ENCODE data around the gene PLA2G12A. TPM values are rescaled to one million over a fixed set of nuclear protein-coding genes. Genes with fewer than 3 reads are reported as not detected.

Gene PLA2G12A
- total and polyA plus RNA-seq, 2 donors from 2014 or later = 42.0 to 54.0 TPM

- no peaks in the 10 kb centered on the region for H3K27me3 ChIP-seq (ENCODE audit: control insufficient read depth, insufficient read depth, low read length)
- peaks cover 0 to 4% (median 0%) of the 10 kb centered on the region in 3 donors for H3K4me1 ChIP-seq (ENCODE audit: control insufficient read depth in 2 of 3, insufficient read depth in 2 of 3, low read depth in 1 of 3, low read length in 3 of 3)
- peak overlapping the region; percentile 57 to 97 (median 89) for H3K9ac ChIP-seq (ENCODE audit: low read length in 3 of 3)
- H3K36me3 ChIP-seq (ENCODE audit: control insufficient read depth in 2 of 3, insufficient read depth in 3 of 3, low read length in 3 of 3) = no peaks in the 10 kb centered on the region
- no peaks in the 10 kb centered on the region for H3K9me3 ChIP-seq (ENCODE audit: control insufficient read depth in 2 of 3, insufficient read depth in 1 of 3, low read length in 3 of 3)
- H3K27ac ChIP-seq (ENCODE audit: low read depth in 2 of 2, low read length in 2 of 2) = peak overlapping the region; percentile 82 to 85
- H3K4me3 ChIP-seq (ENCODE audit: low read length in 3 of 3) = peak overlapping the region; percentile 81 to 96 (median 90)
- no peak for FAIRE-seq
- intact Hi-C loops (cut with DNase I) = no loop called here
- DNase-seq = peak in 2 of 5 donors; percentile 32 to 38
- TF ChIP-seq, protein P1, sequence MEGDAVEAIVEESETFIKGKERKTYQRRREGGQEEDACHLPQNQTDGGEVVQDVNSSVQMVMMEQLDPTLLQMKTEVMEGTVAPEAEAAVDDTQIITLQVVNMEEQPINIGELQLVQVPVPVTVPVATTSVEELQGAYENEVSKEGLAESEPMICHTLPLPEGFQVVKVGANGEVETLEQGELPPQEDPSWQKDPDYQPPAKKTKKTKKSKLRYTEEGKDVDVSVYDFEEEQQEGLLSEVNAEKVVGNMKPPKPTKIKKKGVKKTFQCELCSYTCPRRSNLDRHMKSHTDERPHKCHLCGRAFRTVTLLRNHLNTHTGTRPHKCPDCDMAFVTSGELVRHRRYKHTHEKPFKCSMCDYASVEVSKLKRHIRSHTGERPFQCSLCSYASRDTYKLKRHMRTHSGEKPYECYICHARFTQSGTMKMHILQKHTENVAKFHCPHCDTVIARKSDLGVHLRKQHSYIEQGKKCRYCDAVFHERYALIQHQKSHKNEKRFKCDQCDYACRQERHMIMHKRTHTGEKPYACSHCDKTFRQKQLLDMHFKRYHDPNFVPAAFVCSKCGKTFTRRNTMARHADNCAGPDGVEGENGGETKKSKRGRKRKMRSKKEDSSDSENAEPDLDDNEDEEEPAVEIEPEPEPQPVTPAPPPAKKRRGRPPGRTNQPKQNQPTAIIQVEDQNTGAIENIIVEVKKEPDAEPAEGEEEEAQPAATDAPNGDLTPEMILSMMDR (IDR thresholded peaks at IDR 0.05; ENCODE audit: borderline replicate concordance, extremely low read depth, insufficient read depth) = no peak
These were observed 1.0 kb upstream of the PLA2G12A start for GRCh38 chr4:109730619-109731545.

DNA sequence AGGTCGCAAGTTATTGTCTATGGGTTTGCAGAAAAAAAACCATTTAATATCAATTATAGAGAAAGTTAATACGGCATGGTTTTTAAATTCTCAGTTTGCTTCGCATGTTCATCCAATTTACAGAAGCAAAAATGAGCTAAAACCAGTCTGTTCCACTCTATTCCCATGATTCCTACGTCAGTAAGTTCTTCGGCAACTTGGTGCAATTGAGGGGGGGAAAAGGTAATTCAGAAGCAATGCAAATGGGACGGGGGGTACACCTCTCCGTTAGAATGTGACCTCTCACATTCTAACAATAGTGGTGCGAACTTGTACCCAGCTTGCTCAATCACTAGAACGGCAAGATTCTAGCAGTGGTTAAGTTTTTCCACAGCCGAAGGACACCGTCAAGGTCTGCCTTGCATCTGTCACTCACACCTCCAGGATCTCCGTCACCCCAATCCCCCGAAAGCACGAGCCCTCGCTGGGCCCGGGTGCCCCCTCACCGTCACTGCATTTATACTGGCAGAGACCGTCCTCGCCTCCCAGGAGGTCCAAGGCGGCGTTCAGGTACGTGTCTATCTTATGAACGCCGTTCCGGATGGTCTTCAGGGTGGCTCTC is 653 bp downstream of the PLA2G12A start:
- Histone ChIP-seq H3K9ac (ENCODE audit: low read length in 3 of 3) (peak overlapping the region; percentile 50 to 86 (median 78)), H3K27me3 (ENCODE audit: control insufficient read depth, insufficient read depth, low read length) (no peaks in the 10 kb centered on the region), H3K27ac (ENCODE audit: low read depth in 2 of 2, low read length in 2 of 2) (peak overlapping the region; percentile 87 to 89), H3K9me3 (ENCODE audit: control insufficient read depth in 2 of 3, insufficient read depth in 1 of 3, low read length in 3 of 3) (no peaks in the 10 kb centered on the region), H3K4me1 (ENCODE audit: control insufficient read depth in 2 of 3, insufficient read depth in 2 of 3, low read depth in 1 of 3, low read length in 3 of 3) (peaks cover 0 to 4% (median 0%) of the 10 kb centered on the region in 3 donors), H3K36me3 (ENCODE audit: control insufficient read depth in 2 of 3, insufficient read depth in 3 of 3, low read length in 3 of 3) (no peaks in the 10 kb centered on the region), H3K4me3 (ENCODE audit: low read length in 3 of 3) (peak overlapping the region; percentile 89 to 94 (median 90))
- FAIRE-seq (no peak), DNase-seq (peak in 2 of 5 donors; percentile 39 to 55)
- TF ChIP-seq, protein P1 (IDR thresholded peaks at IDR 0.05; ENCODE audit: borderline replicate concordance, extremely low read depth, insufficient read depth) = no peak
- intact Hi-C loops (cut with DNase I) = no loop called here

GRCh38 chr4:109728385-109728784 is 1.5 kb downstream of the PLA2G12A start:
- peaks cover 0 to 4% (median 0%) of the 10 kb centered on the region in 3 donors for H3K4me1 ChIP-seq (ENCODE audit: control insufficient read depth in 2 of 3, insufficient read depth in 2 of 3, low read depth in 1 of 3, low read length in 3 of 3)
- no peak for FAIRE-seq
- H3K9me3 ChIP-seq (ENCODE audit: control insufficient read depth in 2 of 3, insufficient read depth in 1 of 3, low read length in 3 of 3) = no peaks in the 10 kb centered on the region
- no peak for DNase-seq
- no peaks in the 10 kb centered on the region for H3K27me3 ChIP-seq (ENCODE audit: control insufficient read depth, insufficient read depth, low read length)
- H3K36me3 ChIP-seq (ENCODE audit: control insufficient read depth in 2 of 3, insufficient read depth in 3 of 3, low read length in 3 of 3) = no peaks in the 10 kb centered on the region
- intact Hi-C loops (cut with DNase I) = no loop called here
- peak overlapping the region; percentile 19 to 86 (median 78) for H3K9ac ChIP-seq (ENCODE audit: low read length in 3 of 3)
- TF ChIP-seq, protein P1 (IDR thresholded peaks at IDR 0.05; ENCODE audit: borderline replicate concordance, extremely low read depth, insufficient read depth) = no peak
- H3K4me3 ChIP-seq (ENCODE audit: low read length in 3 of 3) = peak overlapping the region; percentile 89 to 94 (median 90)
- peak overlapping the region in 1 of 2 donors; percentile 24 for H3K27ac ChIP-seq (ENCODE audit: low read depth in 2 of 2, low read length in 2 of 2)

Data from kidney (tissue), 14 donors.